PC-3 (cell line): Measurements from ENCODE around the gene SRGAP3. TPM values are rescaled to one million over a fixed set of nuclear protein-coding genes. Genes with fewer than 3 reads are reported as not detected.

Experiments
- ATAC-seq: fragments of 200-7000 bp; cut with Tn5 transposase; 2 replicates; pipeline ENCODE4 v1.9.1; 2020; ENCODE audit warnings: mild to moderate bottlenecking, moderate library complexity
- BruUV-seq: library from RNA; stranded (reverse); fragments of 400-500 nt; replicated peaks from 2 replicates; lab custom pipeline; 2021; lab: Mats Ljungman, UMichigan
- CTCF ChIA-PET: fragments of 300-600 bp; sonication (Branson Sonifier 250); formaldehyde crosslinking; loops from one replicate; lab custom pipeline; 2022; ENCODE audit warnings: antibody characterized with exemption; lab: Charles Lee
- POLR2A ChIA-PET: fragments of 300-600 bp; sonication (Branson Sonifier 250); formaldehyde crosslinking; loops from one replicate; lab custom pipeline; 2022; ENCODE audit warnings: antibody characterized with exemption; ENCODE audit not compliant: unreplicated experiment; lab: Charles Lee
- DNase-seq: peaks from one replicate; pipeline ENCODE4 v3.0.0-alpha.2; 2015
- H2AFZ ChIP-seq: fragments of 300-600 bp; sonication (generic); 2 replicates; pipeline ENCODE4 v1.6.0; 2016; ENCODE audit warnings: antibody characterized with exemption, low read length
- H3F3A ChIP-seq: fragments of 300-600 bp; sonication (generic); one replicate; pipeline ENCODE4 v1.6.0; 2017; ENCODE audit warnings: antibody characterized with exemption, low read length, control low read depth, mild to moderate bottlenecking; ENCODE audit not compliant: unreplicated experiment
- H3K27ac ChIP-seq: fragments of 300-600 bp; sonication (generic); 2 replicates; pipeline ENCODE4 v1.5.1; 2016; ENCODE audit warnings: mild to moderate bottlenecking, low read length
- H3K27me3 ChIP-seq: fragments of 300-600 bp; sonication (generic); 2 replicates; pipeline ENCODE4 v1.6.1; 2016; ENCODE audit warnings: low read length, mixed read lengths
- H3K36me3 ChIP-seq: fragments of 300-600 bp; sonication (generic); 2 replicates; pipeline ENCODE4 v1.6.1; 2016; ENCODE audit warnings: low read depth, mixed run types, low read length, mixed read lengths
- H3K4me1 ChIP-seq: fragments of 300-600 bp; sonication (generic); 2 replicates; pipeline ENCODE4 v1.5.1; 2016; ENCODE audit warnings: low read length; ENCODE audit not compliant: insufficient read depth
- H3K4me2 ChIP-seq: fragments of 300-600 bp; sonication (generic); 2 replicates; pipeline ENCODE4 v1.6.0; 2016; ENCODE audit warnings: low read length
- H3K4me3 ChIP-seq: fragments of 300-600 bp; sonication (generic); 2 replicates; pipeline ENCODE4 v1.5.1; 2016; ENCODE audit warnings: mild to moderate bottlenecking, low read length, mixed read lengths
- H3K79me2 ChIP-seq: fragments of 300-600 bp; sonication (generic); 2 replicates; pipeline ENCODE4 v1.6.1; 2017; ENCODE audit warnings: low read length, mixed read lengths
- H3K9ac ChIP-seq: fragments of 300-600 bp; sonication (generic); 2 replicates; pipeline ENCODE4 v1.6.0; 2016; ENCODE audit warnings: mild to moderate bottlenecking, low read length
- H3K9me2 ChIP-seq: fragments of 300-600 bp; sonication (generic); replicated peaks from 2 replicates; pipeline ENCODE4 v1.6.1; 2016; ENCODE audit warnings: mixed run types, low read length, mixed read lengths
- H3K9me3 ChIP-seq: fragments of 300-600 bp; sonication (generic); 2 replicates; pipeline ENCODE4 v1.6.1; 2016; ENCODE audit warnings: low read length, mixed read lengths
- H4K20me1 ChIP-seq: fragments of 300-600 bp; sonication (generic); 2 replicates; pipeline ENCODE4 v1.6.1; 2016; ENCODE audit warnings: low read length, mixed read lengths
- EZH2 ChIP-seq: fragments of 300-600 bp; sonication (generic); IDR thresholded peaks from one replicate; pipeline ENCODE4 v1.6.1; 2017; ENCODE audit warnings: antibody characterized with exemption, mild to moderate bottlenecking, low read length; ENCODE audit not compliant: unreplicated experiment
- EZH2phosphoT487 ChIP-seq: fragments of 300-600 bp; sonication (generic); IDR thresholded peaks from 2 replicates; pipeline ENCODE4 v1.6.1; 2018; ENCODE audit warnings: mild to moderate bottlenecking, antibody characterized with exemption, low read length, borderline replicate concordance
- intact Hi-C: fragments of 100-400 bp; cut with micrococcal nuclease; formaldehyde crosslinking; loops from 2 replicates; pipeline ENCODE4 v1.9.0; 2023
- total RNA-seq: library from RNA; depleted of rRNA; stranded (reverse); fragments of >200 nt; gene quantifications from 2 replicates; pipeline ENCODE4 v1.2.3, GENCODE V29; 2014
- TF ChIP-seq, protein P1 (sequence below): fragments of 300-600 bp; sonication (generic); conservative IDR thresholded peaks from 2 replicates; pipeline ENCODE4 v1.5.1; 2017; ENCODE audit warnings: antibody characterized with exemption, low read depth, mild to moderate bottlenecking, low read length

The SRGAP3 gene
- total RNA-seq, 1 experiment from 2014 or later, result 7.5 TPM

DNA sequence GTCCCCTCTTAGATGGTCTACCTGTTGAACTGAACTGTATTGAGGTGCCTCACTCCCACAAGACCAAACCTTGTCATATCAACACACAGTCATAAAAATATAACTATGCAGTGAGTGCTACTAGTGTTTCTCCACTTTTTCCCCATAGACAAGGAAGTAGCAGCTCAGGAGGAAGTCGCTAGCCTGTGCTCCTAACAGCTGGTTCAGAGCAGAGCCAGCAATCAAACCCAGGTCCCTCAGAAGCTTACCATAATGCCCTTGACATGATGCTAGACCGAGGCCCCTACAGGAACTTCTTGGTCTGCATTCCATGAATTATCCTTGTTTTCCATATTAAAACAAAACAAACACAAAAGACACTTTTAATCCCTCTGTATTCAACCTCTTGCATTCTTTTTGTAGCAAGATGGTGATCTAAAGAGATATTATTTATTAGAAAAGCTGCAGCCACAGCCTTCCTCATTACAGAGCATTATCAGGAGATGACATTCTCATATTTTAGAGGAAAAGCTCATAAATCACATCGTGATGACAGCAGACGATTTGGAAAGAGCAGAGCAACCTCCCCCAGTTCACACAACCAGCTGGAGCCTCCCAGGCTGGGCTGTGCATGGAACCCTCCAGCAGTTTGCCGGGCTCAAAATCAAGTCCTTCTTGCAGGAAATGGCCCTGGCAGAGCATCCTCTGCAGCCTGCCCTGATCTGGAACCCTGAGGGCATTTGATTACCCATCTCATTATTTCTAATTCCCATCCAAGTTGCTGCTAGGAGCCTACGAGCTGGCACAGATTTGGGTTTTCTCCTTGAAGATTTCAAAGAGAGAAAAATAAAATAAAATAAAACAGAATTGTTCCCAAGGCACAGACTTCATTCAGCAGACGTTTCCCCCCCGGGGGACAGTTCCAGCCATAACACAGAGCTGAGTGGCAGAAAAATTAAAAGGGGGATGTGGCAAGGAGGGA lies 118.8 kb downstream of the SRGAP3 start:
- TF ChIP-seq, protein P1, sequence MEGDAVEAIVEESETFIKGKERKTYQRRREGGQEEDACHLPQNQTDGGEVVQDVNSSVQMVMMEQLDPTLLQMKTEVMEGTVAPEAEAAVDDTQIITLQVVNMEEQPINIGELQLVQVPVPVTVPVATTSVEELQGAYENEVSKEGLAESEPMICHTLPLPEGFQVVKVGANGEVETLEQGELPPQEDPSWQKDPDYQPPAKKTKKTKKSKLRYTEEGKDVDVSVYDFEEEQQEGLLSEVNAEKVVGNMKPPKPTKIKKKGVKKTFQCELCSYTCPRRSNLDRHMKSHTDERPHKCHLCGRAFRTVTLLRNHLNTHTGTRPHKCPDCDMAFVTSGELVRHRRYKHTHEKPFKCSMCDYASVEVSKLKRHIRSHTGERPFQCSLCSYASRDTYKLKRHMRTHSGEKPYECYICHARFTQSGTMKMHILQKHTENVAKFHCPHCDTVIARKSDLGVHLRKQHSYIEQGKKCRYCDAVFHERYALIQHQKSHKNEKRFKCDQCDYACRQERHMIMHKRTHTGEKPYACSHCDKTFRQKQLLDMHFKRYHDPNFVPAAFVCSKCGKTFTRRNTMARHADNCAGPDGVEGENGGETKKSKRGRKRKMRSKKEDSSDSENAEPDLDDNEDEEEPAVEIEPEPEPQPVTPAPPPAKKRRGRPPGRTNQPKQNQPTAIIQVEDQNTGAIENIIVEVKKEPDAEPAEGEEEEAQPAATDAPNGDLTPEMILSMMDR, result no peak
- TF ChIP-seq EZH2, result no peak
- TF ChIP-seq EZH2phosphoT487, result no peak
- Histone ChIP-seq H3K4me2 (no peak overlapping the region), H3K9ac (no peak overlapping the region), H2AFZ (no peak overlapping the region), H3F3A (no peaks in the 10 kb centered on the region), H3K36me3 (no peaks in the 10 kb centered on the region), H3K27ac (no peak overlapping the region), H3K79me2 (no peaks in the 10 kb centered on the region), H3K9me3 (no peaks in the 10 kb centered on the region), H3K4me3 (no peak overlapping the region), H3K27me3 (no peaks in the 10 kb centered on the region), H4K20me1 (no peaks in the 10 kb centered on the region), H3K4me1 (no peaks in the 10 kb centered on the region), H3K9me2 (no peaks in the 10 kb centered on the region)
- DNase-seq, result no peak
- POLR2A ChIA-PET, result no interaction called here
- BruUV-seq, result no TSS peak
- no peak for ATAC-seq
- intact Hi-C loops, result no loop called here
- CTCF ChIA-PET, result no interaction called here

DNA sequence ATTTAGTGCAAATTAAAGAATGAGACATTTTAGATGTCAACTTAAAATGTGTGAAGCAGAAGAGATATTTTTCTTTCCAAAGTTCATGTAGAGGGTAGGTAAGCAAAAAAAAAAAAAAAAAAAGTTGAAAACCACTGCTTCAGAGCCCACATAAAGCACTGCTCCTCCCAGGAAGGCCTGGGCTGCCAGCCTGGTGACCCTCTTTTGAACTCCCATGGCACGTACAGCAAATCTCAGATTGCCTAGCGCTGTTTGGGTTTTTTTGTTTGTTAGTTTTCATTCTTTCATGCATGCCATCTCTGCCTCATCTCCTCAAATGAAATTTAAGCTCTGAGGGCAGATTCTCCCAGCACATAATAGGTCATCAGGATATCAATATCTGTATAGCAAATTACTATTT lies 120.1 kb downstream of the SRGAP3 start:
- H3K27ac ChIP-seq, result no peak overlapping the region
- H3K4me2 ChIP-seq, result no peak overlapping the region

More for the DNA sequence above, 120.1 kb downstream of the SRGAP3 start:
- DNase-seq, result no peak
- TF ChIP-seq, protein P1, result no peak
- TF ChIP-seq EZH2, result no peak
- H3K79me2 ChIP-seq, result no peaks in the 10 kb centered on the region
- POLR2A ChIA-PET, result no interaction called here
- H3K9me3 ChIP-seq, result no peaks in the 10 kb centered on the region
- CTCF ChIA-PET, result no interaction called here
- no TSS peak for BruUV-seq
- H4K20me1 ChIP-seq, result no peaks in the 10 kb centered on the region
- no peak overlapping the region for H2AFZ ChIP-seq
- no peaks in the 10 kb centered on the region for H3K27me3 ChIP-seq
- no peaks in the 10 kb centered on the region for H3K36me3 ChIP-seq
- H3K9ac ChIP-seq, result no peak overlapping the region
- no peak for ATAC-seq
- no peaks in the 10 kb centered on the region for H3F3A ChIP-seq
- H3K4me1 ChIP-seq, result no peaks in the 10 kb centered on the region
- no peaks in the 10 kb centered on the region for H3K9me2 ChIP-seq
- intact Hi-C loops, result no loop called here
- H3K4me3 ChIP-seq, result no peak overlapping the region
